GM19099 (cell line): Measurements from ENCODE around the gene MICALL1.

Experiments
- POLR2A ChIP-seq: IDR thresholded peaks from 3 replicates; pipeline ENCODE4 v1.6.1; 2011; ENCODE audit warnings: low read depth; ENCODE audit not compliant: insufficient read length; ENCODE audit errors: extremely low read depth

Gene MICALL1

GRCh38 chr22:37965940-37966664 is 60.0 kb downstream of the MICALL1 start:
- TF ChIP-seq POLR2A: no peak

DNA sequence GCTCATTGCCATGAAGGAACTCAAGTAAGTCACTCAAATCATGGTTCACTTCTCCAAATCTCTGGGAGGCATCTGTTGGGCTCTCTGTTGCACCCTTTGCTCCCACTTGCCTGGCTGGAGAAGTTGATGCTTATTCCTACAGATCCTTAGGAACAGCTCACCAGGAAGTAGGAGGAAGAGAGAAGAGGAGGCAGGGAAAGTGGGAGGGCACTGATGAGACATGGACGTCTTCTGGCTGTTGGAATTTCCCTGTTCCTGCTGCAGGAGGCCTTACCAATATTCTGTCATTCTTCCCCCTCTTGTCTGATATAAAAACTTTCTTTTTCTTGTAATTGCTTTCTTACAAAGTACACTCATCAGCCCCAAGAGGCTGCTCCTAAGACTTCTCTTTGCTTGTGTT is 61.0 kb downstream of the MICALL1 start:
- no peak for TF ChIP-seq POLR2A

GRCh38 chr22:37967637-37968451 is 61.7 kb downstream of the MICALL1 start:
- no peak for TF ChIP-seq POLR2A

DNA sequence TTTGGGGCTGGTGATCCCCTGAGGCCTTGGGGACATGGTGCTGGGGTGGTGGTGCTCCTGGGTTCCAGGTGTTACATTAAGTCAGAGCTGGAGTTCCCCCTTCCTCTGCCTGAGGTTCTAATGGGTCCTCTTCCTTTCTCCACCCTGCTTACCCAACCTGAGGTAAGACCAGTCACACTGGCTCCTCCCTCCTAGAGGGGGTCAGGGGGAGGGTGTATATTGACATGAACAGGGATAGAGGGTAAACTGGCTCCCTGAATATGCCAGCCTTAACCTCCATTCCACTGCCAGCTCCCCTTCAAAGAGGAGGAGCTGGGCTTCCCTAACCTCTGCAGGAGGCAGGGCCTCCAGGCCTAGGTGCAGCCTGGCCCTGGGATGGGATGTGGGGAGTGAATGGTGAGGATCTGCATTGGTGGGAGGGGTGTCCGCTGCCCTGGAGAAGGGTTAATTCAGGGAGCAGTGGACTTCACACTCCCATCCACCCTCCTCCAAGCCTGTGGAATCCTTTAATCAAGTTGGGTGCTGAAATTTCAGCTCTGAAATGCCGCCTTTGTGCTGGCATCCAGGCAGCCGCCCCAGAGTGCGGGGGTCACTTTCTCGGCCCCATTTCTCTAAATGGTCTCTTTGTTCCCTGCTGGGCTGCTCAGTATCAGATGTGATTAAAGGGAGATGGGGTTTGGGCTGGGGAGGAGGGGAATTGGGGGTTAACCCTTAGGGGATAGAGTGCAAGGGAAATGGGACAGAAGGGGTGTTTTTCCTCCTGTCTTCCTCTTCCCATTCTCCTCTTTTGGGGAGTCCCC is 62.6 kb downstream of the MICALL1 start:
- TF ChIP-seq POLR2A: no peak

GRCh38 chr22:37970864-37971263 is 64.8 kb downstream of the MICALL1 start:
- TF ChIP-seq POLR2A: no peak

- no peak for TF ChIP-seq POLR2A
Measured at GRCh38 chr22:37971475-37972434, 65.7 kb downstream of the MICALL1 start.

DNA sequence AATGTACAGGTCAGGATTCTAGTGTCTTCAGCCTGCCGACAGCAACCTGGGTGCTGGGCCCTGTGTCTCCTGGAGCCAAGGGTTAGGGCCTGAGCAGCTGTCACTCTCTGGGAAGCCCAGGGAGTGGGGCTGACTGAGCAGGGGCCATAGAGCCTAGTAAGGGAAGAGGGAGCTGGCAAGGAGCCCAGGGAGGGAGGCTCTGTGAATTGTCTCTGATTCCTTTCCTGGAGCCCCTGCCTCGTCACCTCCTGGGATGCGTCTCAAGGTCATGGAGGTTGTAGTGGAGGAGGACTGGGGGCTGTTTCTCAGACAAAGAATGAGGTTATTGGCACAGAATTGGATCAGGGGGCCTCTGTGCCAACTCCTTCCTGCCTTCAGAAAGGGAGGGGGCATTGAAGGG is 66.4 kb downstream of the MICALL1 start:
- TF ChIP-seq POLR2A: no peak

GRCh38 chr22:37973271-37974170 is 67.4 kb downstream of the MICALL1 start:
- TF ChIP-seq POLR2A: no peak

- TF ChIP-seq POLR2A: no peak
Measured at GRCh38 chr22:37975153-37975552, 69.1 kb downstream of the MICALL1 start.

- TF ChIP-seq POLR2A: no peak
Measured at GRCh38 chr22:37976547-37976946, 70.5 kb downstream of the MICALL1 start.

GRCh38 chr22:37979782-37980181 is 73.7 kb downstream of the MICALL1 start:
- TF ChIP-seq POLR2A: no peak

DNA sequence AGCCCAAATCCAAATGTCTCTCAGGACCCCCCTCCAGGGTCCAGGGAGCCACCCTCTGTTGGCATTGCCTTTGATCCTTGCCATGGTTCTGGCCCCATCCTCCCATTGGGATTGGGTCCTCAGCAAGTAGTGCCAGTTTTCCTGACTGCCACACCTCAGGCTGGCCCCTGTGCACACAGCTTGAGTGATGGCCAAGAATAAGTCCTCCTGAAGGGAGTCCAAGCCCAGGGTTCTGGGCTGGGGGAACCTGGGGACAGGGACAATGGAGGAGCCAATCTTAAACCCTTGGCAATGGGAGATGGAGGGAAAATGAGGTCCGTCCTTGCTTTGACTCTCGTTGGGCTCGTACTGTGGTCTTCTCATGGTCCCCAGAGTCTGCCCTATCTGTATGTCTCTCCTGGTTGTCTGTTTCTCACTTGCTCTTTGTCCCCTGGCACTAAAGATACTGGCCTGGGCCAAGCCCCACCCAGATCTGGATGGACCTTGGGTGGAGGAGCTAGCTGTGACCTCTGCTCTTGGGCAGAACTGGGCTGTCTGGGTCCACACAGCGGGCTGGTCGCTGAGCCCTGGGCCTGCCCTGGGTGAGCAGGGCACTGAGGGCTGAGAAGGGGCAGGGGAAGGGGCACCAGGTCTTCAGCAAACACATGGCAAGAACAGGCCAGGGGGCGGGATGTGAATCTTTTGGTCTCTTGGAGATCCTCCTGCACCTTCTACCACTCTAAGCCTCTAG is 75.3 kb downstream of the MICALL1 start:
- no peak for TF ChIP-seq POLR2A

DNA sequence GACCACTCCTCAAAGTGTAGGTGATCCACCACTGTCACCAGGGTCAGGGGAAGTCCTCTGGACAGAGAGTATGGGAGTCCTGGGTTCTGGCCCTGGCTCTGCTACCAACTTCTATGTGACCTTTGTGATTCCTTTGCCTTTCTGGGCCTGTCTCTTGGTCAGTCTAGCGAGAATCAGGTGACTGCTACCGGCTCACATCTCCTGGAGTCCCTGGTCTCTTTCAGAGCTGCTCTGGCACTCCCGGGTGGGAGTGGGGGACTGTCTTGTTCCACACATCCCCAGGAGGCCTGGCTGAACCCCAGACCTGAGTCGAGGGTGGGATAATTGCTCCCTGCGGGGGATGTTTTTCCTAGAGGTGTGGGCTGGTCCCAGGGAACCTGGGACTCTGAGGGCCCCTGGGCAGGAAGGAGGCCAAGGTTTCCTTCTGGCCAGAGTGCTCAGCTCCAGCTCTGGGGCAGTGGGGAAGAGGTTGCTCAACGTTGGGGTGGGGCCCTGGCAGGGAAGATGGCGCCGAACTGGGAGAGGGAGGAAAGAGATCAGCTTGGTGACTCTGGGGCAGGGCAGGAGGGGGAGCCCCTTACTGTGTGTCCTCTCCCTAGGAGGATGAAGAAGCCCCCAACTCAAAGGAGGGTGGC is 76.2 kb downstream of the MICALL1 start:
- no peak for TF ChIP-seq POLR2A
